Activated CD8-positive, alpha-beta memory T cell treated with anti-CD3 and anti-CD28 coated beads, Interleukin-2, amount 10 ng/mL, durations not matched to agents 7 days and 5 days (primary cell): Measurements from ENCODE around the gene ST6GALNAC4. TPM values are rescaled to one million over a fixed set of nuclear protein-coding genes. Genes with fewer than 3 reads are reported as not detected.

Experiments
- ATAC-seq: fragments of 150-1000 bp; cut with Tn5 transposase; one replicate; pipeline ENCODE4 v1.10.0; 2021; ENCODE audit warnings: moderate library complexity
- CTCF ChIA-PET: fragments of 350-600 bp; sonication (Branson Sonifier 250); formaldehyde crosslinking; loops from one replicate; lab custom pipeline; 2021; ENCODE audit warnings: antibody characterized with exemption; lab: Charles Lee
- DNase-seq: peaks from one replicate; pipeline ENCODE4 v3.0.0-alpha.2; 2020
- H3K27ac Mint-ChIP-seq: one replicate; pipeline ENCODE4 v1.8.0; 2021; ENCODE audit warnings: mild to moderate bottlenecking, mixed read lengths
- H3K27me3 Mint-ChIP-seq: one replicate; pipeline ENCODE4 v1.8.0; 2021; ENCODE audit warnings: mixed read lengths
- H3K36me3 Mint-ChIP-seq: one replicate; pipeline ENCODE4 v1.8.0; 2021; ENCODE audit warnings: mild to moderate bottlenecking, mixed read lengths
- H3K4me1 Mint-ChIP-seq: one replicate; pipeline ENCODE4 v1.8.0; 2021; ENCODE audit warnings: mixed read lengths
- H3K4me3 Mint-ChIP-seq: one replicate; pipeline ENCODE4 v1.8.0; 2021; ENCODE audit warnings: mild to moderate bottlenecking, moderate library complexity, mixed read lengths
- H3K9me3 Mint-ChIP-seq: one replicate; pipeline ENCODE4 v1.8.0; 2022; ENCODE audit warnings: low read depth, mixed read lengths
- microRNA-seq: library from miRNA; unstranded; fragments of <30 nt; microRNA quantifications from one replicate; pipeline ENCODE4 v1.2.0, GENCODE V29; 2022
- total RNA-seq, 2 experiments: library from RNA; stranded (reverse); gene quantifications; one replicate each; pipeline ENCODE4 v1.2.3, GENCODE V29; 2021

ST6GALNAC4 gene
- total RNA-seq, 2 experiments from 2014 or later: 64.7 to 71.4 TPM

- no peak overlapping the region for H3K4me3 Mint-ChIP-seq
- peak; percentile 82 for ATAC-seq
- H3K27ac Mint-ChIP-seq: peak overlapping the region; percentile 89
- DNase-seq: peak; percentile 86
- peaks cover 2% of the 10 kb centered on the region for H3K36me3 Mint-ChIP-seq
- peaks cover 43% of the 10 kb centered on the region for H3K4me1 Mint-ChIP-seq
- H3K27me3 Mint-ChIP-seq: no peaks in the 10 kb centered on the region
- no peaks in the 10 kb centered on the region for H3K9me3 Mint-ChIP-seq
- CTCF ChIA-PET: interaction anchor here (0.7 to 3.8 kb wide), 10 partner anchors 7 to 127 kb away, joined by 3 to 25 read pairs (median 4); partner anchors contain the start of genes CDK9 and TOR2A
Observed at GRCh38 chr9:127862075-127863011, 54.5 kb downstream of the ST6GALNAC4 start.

- peaks cover 1% of the 10 kb centered on the region for H3K36me3 Mint-ChIP-seq
- H3K27ac Mint-ChIP-seq: peak overlapping the region; percentile 65
- DNase-seq: no peak
- no peak overlapping the region for H3K4me3 Mint-ChIP-seq
- no peak for ATAC-seq
- H3K9me3 Mint-ChIP-seq: no peaks in the 10 kb centered on the region
- peaks cover 43% of the 10 kb centered on the region for H3K4me1 Mint-ChIP-seq
- no peaks in the 10 kb centered on the region for H3K27me3 Mint-ChIP-seq
- CTCF ChIA-PET: no interaction called here
Observed at GRCh38 chr9:127860779-127861178, 56.1 kb downstream of the ST6GALNAC4 start.

GRCh38 chr9:127860260-127860659 is 56.6 kb downstream of the ST6GALNAC4 start:
- H3K36me3 Mint-ChIP-seq: no peaks in the 10 kb centered on the region
- CTCF ChIA-PET: interaction anchor here (1.5 kb wide), 1 partner anchor 55 kb away, joined by 3 read pairs; no protein-coding TSS in a partner anchor
- no peak overlapping the region for H3K27ac Mint-ChIP-seq
- DNase-seq (no peak), ATAC-seq (no peak)
- H3K4me1 Mint-ChIP-seq: peaks cover 38% of the 10 kb centered on the region
- H3K4me3 Mint-ChIP-seq: no peak overlapping the region
- H3K9me3 Mint-ChIP-seq: no peaks in the 10 kb centered on the region
- H3K27me3 Mint-ChIP-seq: no peaks in the 10 kb centered on the region

- Mint-ChIP-seq H3K27me3 (no peaks in the 10 kb centered on the region), H3K36me3 (no peaks in the 10 kb centered on the region), H3K4me3 (no peak overlapping the region), H3K9me3 (no peaks in the 10 kb centered on the region), H3K27ac (peak overlapping the region; percentile 54), H3K4me1 (peaks cover 34% of the 10 kb centered on the region)
- no peak for DNase-seq
- ATAC-seq: no peak
- CTCF ChIA-PET: interaction anchor here (5.4 kb wide), 1 partner anchor 12 kb away, joined by 42 read pairs; no protein-coding TSS in a partner anchor
Observed at GRCh38 chr9:127858041-127858512, 58.8 kb downstream of the ST6GALNAC4 start.

Small RNA genes within 50 kb of the gene (microRNA-seq; reads per million reads assigned to microRNA genes)
- gene MIR4672: not detected

Other genes starting within 250 kb of the ST6GALNAC4 start
- not detected for gene CFAP157, start 210.1 kb downstream of the ST6GALNAC4 start, total RNA-seq
- 10 to 100 TPM; 12.5 to 14.4 TPM for gene PTRH1, start 201.4 kb downstream of the ST6GALNAC4 start, total RNA-seq
- 1 to 10 TPM; 1.2 to 5.2 TPM for gene TTC16, start 201.0 kb downstream of the ST6GALNAC4 start, total RNA-seq
- gene TOR2A, start 181.7 kb downstream of the ST6GALNAC4 start, total RNA-seq: 10 to 100 TPM; 24.1 to 26.8 TPM
- gene SH2D3C, start 138.4 kb downstream of the ST6GALNAC4 start, total RNA-seq: 10 to 100 TPM; 75.2 to 87.8 TPM
- gene CDK9, start 131.0 kb downstream of the ST6GALNAC4 start, total RNA-seq: 100 to 1,000 TPM; 120 to 128 TPM
- gene FPGS, start 114.2 kb downstream of the ST6GALNAC4 start, total RNA-seq: 100 to 1,000 TPM; 109 to 117 TPM
- gene ENG, start 62.4 kb downstream of the ST6GALNAC4 start, total RNA-seq: 10 to 100 TPM; 18.4 to 21.3 TPM
- gene AK1, start 39.4 kb downstream of the ST6GALNAC4 start, total RNA-seq: 10 to 100 TPM; 33.6 to 34.3 TPM
- 10 to 100 TPM; 75.7 to 93.5 TPM for gene ST6GALNAC6, start 17.4 kb downstream of the ST6GALNAC4 start, total RNA-seq
- gene PIP5KL1, start 13.7 kb upstream of the ST6GALNAC4 start, total RNA-seq: 1 to 10 TPM; 1.8 to 2.6 TPM
- 10 to 100 TPM; 51.4 to 53.5 TPM for gene DPM2, start 20.8 kb upstream of the ST6GALNAC4 start, total RNA-seq
- 100 to 1,000 TPM in 1 of 2 experiments, 10 to 100 TPM in 1; 60.8 to 116 TPM for gene EEIG1, start 63.9 kb upstream of the ST6GALNAC4 start, total RNA-seq
- gene NAIF1, start 150.3 kb upstream of the ST6GALNAC4 start, total RNA-seq: 10 to 100 TPM; 13.8 to 16.7 TPM
- 10 to 100 TPM; 16.5 to 18.1 TPM for gene SLC25A25, start 151.2 kb upstream of the ST6GALNAC4 start, total RNA-seq
- gene PTGES2, start 210.7 kb upstream of the ST6GALNAC4 start, total RNA-seq: 10 to 100 TPM; 51.0 to 56.4 TPM
- not detected for gene LCN2, start 232.4 kb upstream of the ST6GALNAC4 start, total RNA-seq
- gene BBLN, start 243.2 kb upstream of the ST6GALNAC4 start, total RNA-seq: 10 to 100 TPM; 85.1 to 85.3 TPM